HepG2 (cell line): ENCODE data around the gene KMT2E. TPM values are rescaled to one million over a fixed set of nuclear protein-coding genes. Genes with fewer than 3 reads are reported as not detected.
A peak's percentile ranks its signal among the peaks of the same experiment; 100 is the strongest.

ENCODE experiments used
- CENPX ChIP-seq: sonication (generic); formaldehyde crosslinking; IDR thresholded peaks from 2 replicates; pipeline ENCODE4 v1.9.0; 2021; ENCODE audit warnings: mild to moderate bottlenecking, missing genetic modification reagents, moderate library complexity
- KLF16 ChIP-seq, 2 experiments: sonication (generic) in 1 of 2; formaldehyde crosslinking in 1 of 2; IDR thresholded peaks; 2 replicates each; pipeline versions ENCODE4 v1.6.1 to v1.8.0; 2016 to 2023; ENCODE audit warnings: missing genetic modification reagents in 2 of 2, missing compliant biosample characterization in 1 of 2
- MED8 ChIP-seq: sonication (generic); formaldehyde crosslinking; IDR thresholded peaks from 2 replicates; pipeline ENCODE4 v1.8.1; 2023; ENCODE audit warnings: mild to moderate bottlenecking, missing genetic modification reagents; ENCODE audit not compliant: insufficient replicate concordance
- MIER3 ChIP-seq: IDR thresholded peaks from 2 replicates; pipeline ENCODE4 v1.6.1; 2016; ENCODE audit warnings: missing compliant biosample characterization, borderline replicate concordance
- RBM39 ChIP-seq: fragments of 200-400 bp; formaldehyde crosslinking; IDR thresholded peaks from one replicate; pipeline ENCODE4 v1.6.1; 2018; ENCODE audit warnings: antibody characterized with exemption, mild to moderate bottlenecking, low read depth, low read length; ENCODE audit not compliant: poor library complexity, severe bottlenecking
- REXO4 ChIP-seq: sonication (generic); formaldehyde crosslinking; IDR thresholded peaks from 2 replicates; pipeline ENCODE4 v1.8.0; 2022; ENCODE audit warnings: missing genetic modification reagents, mild to moderate bottlenecking, borderline replicate concordance
- SOX6 ChIP-seq, 2 experiments: fragments of 450-650 bp in 1 of 2; sonication (generic) in 1 of 2; formaldehyde crosslinking in 1 of 2; IDR thresholded peaks; 2 replicates each; pipeline versions ENCODE4 v1.4.0 to v1.6.1; 2017 to 2020; ENCODE audit warnings: antibody characterized with exemption in 1 of 2, mild to moderate bottlenecking in 1 of 2, missing genetic modification reagents in 1 of 2
- SP4 ChIP-seq: sonication (generic); formaldehyde crosslinking; IDR thresholded peaks from 2 replicates; pipeline ENCODE4 v1.8.1; 2023; ENCODE audit warnings: mild to moderate bottlenecking, missing genetic modification reagents
- STAG1 ChIP-seq: sonication (generic); formaldehyde crosslinking; IDR thresholded peaks from 2 replicates; pipeline ENCODE4 v1.4.0; 2020; ENCODE audit warnings: missing genetic modification reagents
- ZFP82 ChIP-seq: sonication (generic); formaldehyde crosslinking; IDR thresholded peaks from 2 replicates; pipeline ENCODE4 v1.5.1; 2020; ENCODE audit warnings: mild to moderate bottlenecking, missing genetic modification reagents, borderline replicate concordance
- ZNF207 ChIP-seq: fragments of 450-650 bp; IDR thresholded peaks from 2 replicates; pipeline ENCODE4 v1.6.1; 2016; ENCODE audit warnings: antibody characterized with exemption, borderline replicate concordance
- ZNF550 ChIP-seq: sonication (generic); formaldehyde crosslinking; IDR thresholded peaks from 2 replicates; pipeline ENCODE4 v1.4.0; 2020; ENCODE audit warnings: mild to moderate bottlenecking, missing genetic modification reagents, borderline replicate concordance
- ZNF567 ChIP-seq: sonication (generic); formaldehyde crosslinking; IDR thresholded peaks from 2 replicates; pipeline ENCODE4 v1.8.1; 2023; ENCODE audit warnings: mild to moderate bottlenecking, missing genetic modification reagents, borderline replicate concordance
- ZNF616 ChIP-seq: sonication (generic); formaldehyde crosslinking; IDR thresholded peaks from 2 replicates; pipeline ENCODE4 v1.5.0; 2020; ENCODE audit warnings: low read depth, mild to moderate bottlenecking, missing genetic modification reagents
- ZSCAN30 ChIP-seq: sonication (generic); formaldehyde crosslinking; IDR thresholded peaks from 2 replicates; pipeline ENCODE4 v1.5.0; 2020; ENCODE audit warnings: mild to moderate bottlenecking, missing genetic modification reagents
- polyA plus RNA-seq, 8 experiments: library from polyadenylated mRNA; depleted of rRNA in 3 of 8; stranded (reverse) in 7 of 8; unstranded in 1 of 8; fragments of >200 nt; fragmentation: Illumina TruSeq in 4 of 8; extraction: Trizol in 4 of 8; gene quantifications; 2 replicates each; pipeline versions ENCODE4 v1.2.1 to v1.2.3, GENCODE V29; 2011 to 2016; ENCODE audit warnings: low read depth in 4 of 8, missing spikeins in 1 of 8, mixed read lengths in 1 of 8; ENCODE audit not compliant: insufficient read depth in 1 of 8
- total RNA-seq, 5 experiments: library from RNA; depleted of rRNA; stranded (reverse); fragments of >200 nt; fragmentation: Illumina TruSeq; extraction: Trizol; gene quantifications; 2 replicates each; pipeline ENCODE4 v1.2.3, GENCODE V29; 2016; ENCODE audit warnings: low read depth in 1 of 5
- TF ChIP-seq, protein P1 (sequence below): sonication (generic); formaldehyde crosslinking; IDR thresholded peaks from one replicate; pipeline ENCODE4 v1.5.1; 2020; ENCODE audit warnings: mild to moderate bottlenecking, missing genetic modification reagents; ENCODE audit errors: not compliant biosample characterization
- TF ChIP-seq, protein P2 (sequence below): sonication (generic); formaldehyde crosslinking; IDR thresholded peaks from 2 replicates; pipeline ENCODE4 v1.4.0; 2020; ENCODE audit warnings: mild to moderate bottlenecking, missing genetic modification reagents
- TF ChIP-seq, protein P3 (sequence below): sonication (generic); formaldehyde crosslinking; IDR thresholded peaks from 2 replicates; pipeline ENCODE4 v1.8.0; 2022; ENCODE audit warnings: missing genetic modification reagents, mild to moderate bottlenecking, moderate library complexity, borderline replicate concordance

Gene KMT2E
- total and polyA plus RNA-seq, 2 of the 13 experiments (the other 11 are each of a cell fraction or from before 2014, with no cell fraction given) = 6.3 to 24.4 TPM

DNA sequence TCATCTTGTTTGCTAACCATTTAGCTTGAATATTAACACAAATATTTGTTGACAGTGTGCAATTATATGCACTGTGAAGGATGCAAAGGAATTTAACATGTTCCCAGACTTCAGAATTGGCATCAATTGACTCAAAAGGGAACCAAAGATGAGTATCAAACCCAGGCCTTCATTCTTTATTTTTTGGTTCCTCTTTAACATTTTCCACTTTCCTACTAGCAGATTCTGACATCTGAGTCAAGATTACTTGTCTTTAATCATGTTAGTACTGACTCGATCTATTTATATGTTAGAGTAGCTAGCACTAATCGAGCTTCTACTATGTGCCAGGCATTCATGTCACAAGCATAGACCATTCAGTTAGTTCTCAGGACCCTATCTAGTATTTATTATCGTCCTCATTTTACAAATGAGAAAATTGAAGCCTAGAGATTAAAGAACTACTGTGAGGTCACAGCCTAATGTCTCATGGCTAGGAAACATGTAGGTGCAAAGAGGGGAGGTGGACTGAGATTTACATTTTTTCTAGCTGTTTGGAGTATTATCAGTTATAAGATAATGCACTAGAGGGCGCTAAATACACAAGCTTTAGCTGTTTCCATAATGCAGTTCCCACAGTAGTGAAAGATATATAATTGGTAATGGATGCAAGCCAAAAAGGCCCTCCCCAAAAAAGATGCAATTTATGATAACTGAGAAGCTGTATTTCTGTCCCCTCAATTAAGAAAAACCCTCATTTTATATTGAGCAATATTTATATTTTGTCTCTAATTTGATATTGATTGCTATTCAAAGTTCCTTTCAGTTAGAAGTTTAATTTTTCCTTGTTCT lies 32.9 kb upstream of the KMT2E start (continued):
- TF ChIP-seq, protein P1, sequence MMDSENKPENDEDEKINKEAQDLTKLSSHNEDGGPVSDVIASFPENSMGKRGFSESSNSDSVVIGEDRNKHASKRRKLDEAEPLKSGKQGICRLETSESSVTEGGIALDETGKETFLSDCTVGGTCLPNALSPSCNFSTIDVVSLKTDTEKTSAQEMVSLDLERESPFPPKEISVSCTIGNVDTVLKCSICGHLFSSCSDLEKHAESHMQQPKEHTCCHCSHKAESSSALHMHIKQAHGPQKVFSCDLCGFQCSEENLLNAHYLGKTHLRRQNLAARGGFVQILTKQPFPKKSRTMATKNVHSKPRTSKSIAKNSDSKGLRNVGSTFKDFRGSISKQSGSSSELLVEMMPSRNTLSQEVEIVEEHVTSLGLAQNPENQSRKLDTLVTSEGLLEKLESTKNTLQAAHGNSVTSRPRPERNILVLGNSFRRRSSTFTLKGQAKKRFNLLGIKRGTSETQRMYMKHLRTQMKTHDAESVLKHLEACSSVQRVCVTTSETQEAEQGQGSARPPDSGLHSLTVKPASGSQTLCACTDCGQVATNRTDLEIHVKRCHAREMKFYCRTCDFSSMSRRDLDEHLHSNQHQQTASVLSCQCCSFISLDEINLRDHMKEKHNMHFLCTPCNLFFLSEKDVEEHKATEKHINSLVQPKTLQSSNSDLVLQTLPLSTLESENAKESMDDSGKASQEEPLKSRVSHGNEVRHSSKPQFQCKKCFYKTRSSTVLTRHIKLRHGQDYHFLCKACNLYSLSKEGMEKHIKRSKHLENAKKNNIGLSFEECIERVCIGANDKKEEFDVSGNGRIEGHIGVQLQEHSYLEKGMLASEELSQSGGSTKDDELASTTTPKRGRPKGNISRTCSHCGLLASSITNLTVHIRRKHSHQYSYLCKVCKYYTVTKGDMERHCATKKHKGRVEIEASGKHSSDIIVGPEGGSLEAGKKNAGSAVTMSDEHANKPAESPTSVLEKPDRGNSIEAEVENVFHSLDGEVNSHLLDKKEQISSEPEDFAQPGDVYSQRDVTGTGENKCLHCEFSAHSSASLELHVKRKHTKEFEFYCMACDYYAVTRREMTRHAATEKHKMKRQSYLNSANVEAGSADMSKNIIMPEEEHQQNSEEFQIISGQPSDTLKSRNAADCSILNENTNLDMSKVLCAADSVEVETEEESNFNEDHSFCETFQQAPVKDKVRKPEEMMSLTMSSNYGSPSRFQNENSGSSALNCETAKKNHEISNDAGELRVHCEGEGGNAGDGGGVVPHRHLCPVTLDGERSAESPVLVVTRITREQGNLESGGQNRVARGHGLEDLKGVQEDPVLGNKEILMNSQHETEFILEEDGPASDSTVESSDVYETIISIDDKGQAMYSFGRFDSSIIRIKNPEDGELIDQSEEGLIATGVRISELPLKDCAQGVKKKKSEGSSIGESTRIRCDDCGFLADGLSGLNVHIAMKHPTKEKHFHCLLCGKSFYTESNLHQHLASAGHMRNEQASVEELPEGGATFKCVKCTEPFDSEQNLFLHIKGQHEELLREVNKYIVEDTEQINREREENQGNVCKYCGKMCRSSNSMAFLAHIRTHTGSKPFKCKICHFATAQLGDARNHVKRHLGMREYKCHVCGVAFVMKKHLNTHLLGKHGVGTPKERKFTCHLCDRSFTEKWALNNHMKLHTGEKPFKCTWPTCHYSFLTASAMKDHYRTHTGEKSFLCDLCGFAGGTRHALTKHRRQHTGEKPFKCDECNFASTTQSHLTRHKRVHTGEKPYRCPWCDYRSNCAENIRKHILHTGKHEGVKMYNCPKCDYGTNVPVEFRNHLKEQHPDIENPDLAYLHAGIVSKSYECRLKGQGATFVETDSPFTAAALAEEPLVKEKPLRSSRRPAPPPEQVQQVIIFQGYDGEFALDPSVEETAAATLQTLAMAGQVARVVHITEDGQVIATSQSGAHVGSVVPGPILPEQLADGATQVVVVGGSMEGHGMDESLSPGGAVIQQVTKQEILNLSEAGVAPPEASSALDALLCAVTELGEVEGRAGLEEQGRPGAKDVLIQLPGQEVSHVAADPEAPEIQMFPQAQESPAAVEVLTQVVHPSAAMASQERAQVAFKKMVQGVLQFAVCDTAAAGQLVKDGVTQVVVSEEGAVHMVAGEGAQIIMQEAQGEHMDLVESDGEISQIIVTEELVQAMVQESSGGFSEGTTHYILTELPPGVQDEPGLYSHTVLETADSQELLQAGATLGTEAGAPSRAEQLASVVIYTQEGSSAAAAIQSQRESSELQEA (CRISPR knock-in tag) = no peak
- TF ChIP-seq KLF16 (CRISPR knock-in tag; IDR thresholded peaks at IDR 0.05) (peak in 1 of 2 experiments; percentile 28; a peak in 1 of 4 replicates), ZSCAN30 (CRISPR knock-in tag) (no peak), REXO4 (CRISPR knock-in tag) (no peak), MED8 (CRISPR knock-in tag) (no peak), MIER3 (CRISPR knock-in tag) (no peak), STAG1 (CRISPR knock-in tag) (peak; percentile 78), CENPX (CRISPR knock-in tag) (no peak), RBM39 (no peak), ZNF550 (CRISPR knock-in tag) (no peak), SP4 (CRISPR knock-in tag) (no peak), ZNF616 (no peak), ZFP82 (CRISPR knock-in tag) (no peak), ZNF567 (CRISPR knock-in tag) (no peak), ZNF207 (no peak), SOX6 (IDR thresholded peaks at IDR 0.05) (no peak), SOX6 (CRISPR knock-in tag; IDR thresholded peaks at IDR 0.05) (no peak)
- TF ChIP-seq, protein P2, sequence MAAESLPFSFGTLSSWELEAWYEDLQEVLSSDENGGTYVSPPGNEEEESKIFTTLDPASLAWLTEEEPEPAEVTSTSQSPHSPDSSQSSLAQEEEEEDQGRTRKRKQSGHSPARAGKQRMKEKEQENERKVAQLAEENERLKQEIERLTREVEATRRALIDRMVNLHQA (CRISPR knock-in tag) = no peak
- TF ChIP-seq, protein P3, sequence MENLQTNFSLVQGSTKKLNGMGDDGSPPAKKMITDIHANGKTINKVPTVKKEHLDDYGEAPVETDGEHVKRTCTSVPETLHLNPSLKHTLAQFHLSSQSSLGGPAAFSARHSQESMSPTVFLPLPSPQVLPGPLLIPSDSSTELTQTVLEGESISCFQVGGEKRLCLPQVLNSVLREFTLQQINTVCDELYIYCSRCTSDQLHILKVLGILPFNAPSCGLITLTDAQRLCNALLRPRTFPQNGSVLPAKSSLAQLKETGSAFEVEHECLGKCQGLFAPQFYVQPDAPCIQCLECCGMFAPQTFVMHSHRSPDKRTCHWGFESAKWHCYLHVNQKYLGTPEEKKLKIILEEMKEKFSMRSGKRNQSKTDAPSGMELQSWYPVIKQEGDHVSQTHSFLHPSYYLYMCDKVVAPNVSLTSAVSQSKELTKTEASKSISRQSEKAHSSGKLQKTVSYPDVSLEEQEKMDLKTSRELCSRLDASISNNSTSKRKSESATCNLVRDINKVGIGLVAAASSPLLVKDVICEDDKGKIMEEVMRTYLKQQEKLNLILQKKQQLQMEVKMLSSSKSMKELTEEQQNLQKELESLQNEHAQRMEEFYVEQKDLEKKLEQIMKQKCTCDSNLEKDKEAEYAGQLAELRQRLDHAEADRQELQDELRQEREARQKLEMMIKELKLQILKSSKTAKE (CRISPR knock-in tag) = no peak
